ENCODE measurements around the gene PDE1C.
A peak's percentile ranks its signal among the peaks of the same experiment; 100 is the strongest.

Gene PDE1C

GRCh38 chr7:31794851-31795344 is 275.3 kb downstream of the PDE1C start:
- DNase-seq (ENCODE audit: insufficient read length, low spot score) (no peak), FAIRE-seq (no peak)
- no peak for TF ChIP-seq POLR2A (IDR thresholded peaks at IDR 0.05; ENCODE audit: low read depth, low read length)

GRCh38 chr7:31791881-31792280 is 278.3 kb downstream of the PDE1C start:
- no peak for TF ChIP-seq POLR2A (IDR thresholded peaks at IDR 0.05; ENCODE audit: low read depth, low read length)

GRCh38 chr7:31788883-31789680 is 281.1 kb downstream of the PDE1C start:
- no peak for DNase-seq (ENCODE audit: insufficient read length, low spot score)
- FAIRE-seq = no peak
- TF ChIP-seq POLR2A (IDR thresholded peaks at IDR 0.05; ENCODE audit: low read depth, low read length) = no peak

More at GRCh38 chr7:31791881-31792280, 278.3 kb downstream of the PDE1C start:
- peak; percentile 69 for FAIRE-seq
- no peak for DNase-seq (ENCODE audit: insufficient read length, low spot score)

- FAIRE-seq = peak; percentile 66
- TF ChIP-seq POLR2A (IDR thresholded peaks at IDR 0.05; ENCODE audit: low read depth, low read length) = no peak
- no peak for DNase-seq (ENCODE audit: insufficient read length, low spot score)
Observed at GRCh38 chr7:31788445-31788844, 281.8 kb downstream of the PDE1C start.

GRCh38 chr7:31786326-31786725 is 283.9 kb downstream of the PDE1C start:
- no peak for DNase-seq (ENCODE audit: insufficient read length, low spot score)
- FAIRE-seq = no peak
- TF ChIP-seq POLR2A (IDR thresholded peaks at IDR 0.05; ENCODE audit: low read depth, low read length) = no peak

GRCh38 chr7:31785101-31785500 is 285.1 kb downstream of the PDE1C start:
- FAIRE-seq (no peak), DNase-seq (ENCODE audit: insufficient read length, low spot score) (no peak)
- TF ChIP-seq POLR2A (IDR thresholded peaks at IDR 0.05; ENCODE audit: low read depth, low read length) = no peak

- no peak for TF ChIP-seq POLR2A (IDR thresholded peaks at IDR 0.05; ENCODE audit: low read depth, low read length)
- FAIRE-seq = no peak
- DNase-seq (ENCODE audit: insufficient read length, low spot score) = no peak
Observed at GRCh38 chr7:31783221-31783620, 287.0 kb downstream of the PDE1C start.

DNA sequence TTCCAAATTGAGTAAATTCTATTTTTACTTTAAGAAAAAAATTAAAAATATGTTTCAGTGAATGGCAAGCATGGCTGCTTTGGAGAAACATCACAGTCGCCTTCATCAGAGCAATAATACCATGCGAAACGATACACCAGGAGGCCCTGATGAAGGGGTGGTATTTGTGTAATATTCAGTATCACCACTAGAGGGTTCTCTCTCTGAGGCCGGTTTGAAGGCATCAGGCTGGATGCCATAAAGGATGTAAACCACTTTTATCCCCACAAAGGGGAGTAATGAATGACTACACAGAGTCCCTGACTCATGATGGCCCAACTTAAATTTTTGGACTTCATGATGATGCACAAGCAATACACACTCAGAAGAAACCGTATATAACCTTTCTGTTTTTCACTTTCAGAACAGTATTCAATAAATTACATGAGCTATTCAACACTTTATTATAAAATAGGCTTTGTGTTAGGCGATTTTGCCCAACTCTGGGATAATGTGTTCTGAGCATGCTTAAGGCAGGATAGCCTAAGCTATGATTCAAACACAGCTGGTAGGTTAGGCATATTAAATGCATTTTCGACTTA is 287.7 kb downstream of the PDE1C start:
- peak; percentile 81 for FAIRE-seq
- peak; percentile 61 for DNase-seq (ENCODE audit: insufficient read length, low spot score)
- no peak for TF ChIP-seq POLR2A (IDR thresholded peaks at IDR 0.05; ENCODE audit: low read depth, low read length)

GRCh38 chr7:31778296-31778695 is 291.9 kb downstream of the PDE1C start:
- DNase-seq (ENCODE audit: insufficient read length, low spot score) (no peak), FAIRE-seq (no peak)
- no peak for TF ChIP-seq POLR2A (IDR thresholded peaks at IDR 0.05; ENCODE audit: low read depth, low read length)

DNA sequence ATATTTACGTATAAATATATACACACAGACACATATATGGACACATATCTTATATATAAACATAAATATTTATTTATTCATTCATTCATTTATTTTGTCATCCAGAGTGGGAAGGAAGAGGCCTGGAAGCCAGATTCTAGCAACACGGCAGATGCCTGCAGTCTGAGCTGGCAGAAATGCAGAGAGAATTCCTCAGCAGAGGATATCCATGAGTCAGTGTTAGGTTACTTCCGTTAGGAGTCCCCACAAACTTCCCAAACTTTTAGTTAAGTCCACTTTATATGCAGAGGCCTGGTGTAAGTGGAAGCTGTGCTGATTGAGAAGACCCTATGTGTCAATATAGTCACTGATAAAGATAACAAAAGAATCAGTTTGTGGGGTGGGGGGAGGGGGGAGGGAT is 293.6 kb downstream of the PDE1C start:
- FAIRE-seq (peak; percentile 75), DNase-seq (ENCODE audit: insufficient read length, low spot score) (peak; percentile 87)
- no peak for TF ChIP-seq POLR2A (IDR thresholded peaks at IDR 0.05; ENCODE audit: low read depth, low read length)

- no peak for TF ChIP-seq POLR2A (IDR thresholded peaks at IDR 0.05; ENCODE audit: low read depth, low read length)
- DNase-seq (ENCODE audit: insufficient read length, low spot score) (no peak), FAIRE-seq (no peak)
Observed at GRCh38 chr7:31775556-31775955, 294.7 kb downstream of the PDE1C start.

GRCh38 chr7:31772211-31772610 is 298.0 kb downstream of the PDE1C start:
- no peak for TF ChIP-seq POLR2A (IDR thresholded peaks at IDR 0.05; ENCODE audit: low read depth, low read length)
- no peak for DNase-seq (ENCODE audit: insufficient read length, low spot score)

GRCh38 chr7:31767686-31768358 is 302.4 kb downstream of the PDE1C start:
- FAIRE-seq (no peak), DNase-seq (ENCODE audit: insufficient read length, low spot score) (no peak)
- no peak for TF ChIP-seq POLR2A (IDR thresholded peaks at IDR 0.05; ENCODE audit: low read depth, low read length)

More at GRCh38 chr7:31772211-31772610, 298.0 kb downstream of the PDE1C start:
- FAIRE-seq = no peak

GRCh38 chr7:31764462-31764861 is 305.7 kb downstream of the PDE1C start:
- no peak for TF ChIP-seq POLR2A (IDR thresholded peaks at IDR 0.05; ENCODE audit: low read depth, low read length)
- DNase-seq (ENCODE audit: insufficient read length, low spot score) = no peak
- no peak for FAIRE-seq

Measured in H54 (cell line).